ENCODE measurements around the gene STAM2. TPM values are rescaled to one million over a fixed set of nuclear protein-coding genes. Genes with fewer than 3 reads are reported as not detected.
"Not testable (repeated sequence)": the region's sequence is repeated elsewhere in the genome, so short reads cannot be mapped to it uniquely, and the experiment has no call there.

STAM2 gene
- total RNA-seq, 1 donor from 2014 or later, result 27.5 TPM

DNA sequence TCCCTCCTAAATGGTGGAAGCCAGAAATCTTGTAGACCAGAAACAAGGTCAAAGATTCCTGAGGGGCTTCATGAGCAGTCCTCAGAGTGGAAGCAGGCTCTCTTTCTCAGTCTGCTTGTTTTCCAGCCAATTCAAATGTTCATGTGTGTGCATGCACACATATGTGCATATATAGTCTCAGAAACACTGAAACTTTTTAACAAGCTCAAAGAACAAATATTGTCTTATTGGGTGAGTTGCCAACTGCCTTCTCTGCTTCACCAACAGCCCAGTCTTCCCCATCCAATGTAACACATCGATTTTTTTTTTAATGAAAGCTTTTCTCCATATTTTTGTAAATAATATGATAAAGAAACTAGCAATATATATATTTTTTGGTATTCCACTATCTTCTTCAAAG lies 80.4 kb downstream of the STAM2 start:
- no peaks in the 10 kb centered on the region for H3K36me3 ChIP-seq
- DNase-seq (ENCODE audit: extremely low spot score in 2 of 2), result no peak
- no peak overlapping the region for H3K4me3 ChIP-seq
- no peak for TF ChIP-seq POLR2A (IDR thresholded peaks at IDR 0.05)
- TF ChIP-seq, protein P1, sequence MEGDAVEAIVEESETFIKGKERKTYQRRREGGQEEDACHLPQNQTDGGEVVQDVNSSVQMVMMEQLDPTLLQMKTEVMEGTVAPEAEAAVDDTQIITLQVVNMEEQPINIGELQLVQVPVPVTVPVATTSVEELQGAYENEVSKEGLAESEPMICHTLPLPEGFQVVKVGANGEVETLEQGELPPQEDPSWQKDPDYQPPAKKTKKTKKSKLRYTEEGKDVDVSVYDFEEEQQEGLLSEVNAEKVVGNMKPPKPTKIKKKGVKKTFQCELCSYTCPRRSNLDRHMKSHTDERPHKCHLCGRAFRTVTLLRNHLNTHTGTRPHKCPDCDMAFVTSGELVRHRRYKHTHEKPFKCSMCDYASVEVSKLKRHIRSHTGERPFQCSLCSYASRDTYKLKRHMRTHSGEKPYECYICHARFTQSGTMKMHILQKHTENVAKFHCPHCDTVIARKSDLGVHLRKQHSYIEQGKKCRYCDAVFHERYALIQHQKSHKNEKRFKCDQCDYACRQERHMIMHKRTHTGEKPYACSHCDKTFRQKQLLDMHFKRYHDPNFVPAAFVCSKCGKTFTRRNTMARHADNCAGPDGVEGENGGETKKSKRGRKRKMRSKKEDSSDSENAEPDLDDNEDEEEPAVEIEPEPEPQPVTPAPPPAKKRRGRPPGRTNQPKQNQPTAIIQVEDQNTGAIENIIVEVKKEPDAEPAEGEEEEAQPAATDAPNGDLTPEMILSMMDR (IDR thresholded peaks at IDR 0.05), result no peak
- no peak for TF ChIP-seq POLR2AphosphoS5 (IDR thresholded peaks at IDR 0.05; ENCODE audit: insufficient read depth in 1 of 2, low read depth in 1 of 2)
- H3K27ac ChIP-seq, result no peak overlapping the region
- H3K4me1 ChIP-seq, result peaks cover 16% of the 10 kb centered on the region
- intact Hi-C loops (cut with DNase I), result no loop called here
- no peaks in the 10 kb centered on the region for H3K27me3 ChIP-seq
- no peaks in the 10 kb centered on the region for H3K9me3 ChIP-seq

DNA sequence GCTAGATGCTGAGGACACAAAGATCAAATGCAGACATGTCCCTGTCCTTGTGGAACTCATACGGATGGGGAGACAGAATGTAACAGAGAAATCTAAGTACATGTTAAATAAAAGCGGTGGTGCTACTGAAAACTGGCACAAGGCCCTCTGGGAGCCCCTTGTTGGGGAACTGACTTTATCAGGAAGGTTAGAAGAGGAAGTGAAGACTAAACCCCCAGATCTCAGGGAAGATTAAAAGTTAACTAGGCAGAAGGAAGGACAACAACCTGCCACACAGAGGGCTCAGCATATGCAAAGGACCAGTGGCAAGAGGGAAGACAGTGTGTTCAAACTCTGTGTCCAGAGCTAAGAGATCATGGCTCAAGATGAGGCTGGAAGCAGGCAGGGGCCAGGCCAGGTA lies 81.5 kb downstream of the STAM2 start:
- TF ChIP-seq POLR2AphosphoS5 (IDR thresholded peaks at IDR 0.05; ENCODE audit: insufficient read depth in 1 of 2, low read depth in 1 of 2), result no peak
- TF ChIP-seq, protein P1 (IDR thresholded peaks at IDR 0.05), result no peak
- no peak for TF ChIP-seq POLR2A (IDR thresholded peaks at IDR 0.05)
- intact Hi-C loops (cut with DNase I), result no loop called here

DNA sequence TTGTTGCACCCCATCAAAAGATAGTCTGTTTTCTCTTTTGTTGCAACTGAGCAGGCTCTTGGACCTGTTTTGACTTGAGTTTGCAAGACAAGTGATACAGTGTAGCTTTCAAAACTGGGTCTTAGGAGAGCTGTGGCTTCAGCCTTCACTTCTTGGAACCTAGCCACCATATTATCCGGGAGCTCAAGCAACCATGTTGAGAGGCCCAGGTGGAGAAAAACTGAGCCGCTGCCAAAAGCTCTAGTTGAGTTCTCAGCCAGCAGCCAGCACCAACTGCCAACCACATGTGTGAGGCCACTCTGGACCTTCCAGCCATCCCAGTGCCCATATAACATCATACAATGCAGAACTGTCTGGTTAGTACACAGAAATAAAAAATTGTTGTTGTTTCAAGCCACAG lies 82.1 kb downstream of the STAM2 start:
- Histone ChIP-seq H3K36me3 (no peaks in the 10 kb centered on the region), H3K4me3 (no peak overlapping the region), H3K9me3 (no peaks in the 10 kb centered on the region), H3K4me1 (peaks cover 3% of the 10 kb centered on the region), H3K27ac (no peak overlapping the region), H3K27me3 (no peaks in the 10 kb centered on the region)
- no peak for DNase-seq (ENCODE audit: extremely low spot score in 2 of 2)
- TF ChIP-seq, protein P1 (IDR thresholded peaks at IDR 0.05), result no peak
- no peak for TF ChIP-seq POLR2AphosphoS5 (IDR thresholded peaks at IDR 0.05; ENCODE audit: insufficient read depth in 1 of 2, low read depth in 1 of 2)
- no peak for TF ChIP-seq POLR2A (IDR thresholded peaks at IDR 0.05)
- intact Hi-C loops (cut with DNase I), result no loop called here

More for the DNA sequence above, 81.5 kb downstream of the STAM2 start:
- H3K36me3 ChIP-seq, result no peaks in the 10 kb centered on the region
- no peak overlapping the region for H3K4me3 ChIP-seq
- no peak for DNase-seq (ENCODE audit: extremely low spot score in 2 of 2)
- H3K9me3 ChIP-seq, result no peaks in the 10 kb centered on the region
- H3K27ac ChIP-seq, result no peak overlapping the region
- no peaks in the 10 kb centered on the region for H3K27me3 ChIP-seq
- H3K4me1 ChIP-seq, result peaks cover 9% of the 10 kb centered on the region

DNA sequence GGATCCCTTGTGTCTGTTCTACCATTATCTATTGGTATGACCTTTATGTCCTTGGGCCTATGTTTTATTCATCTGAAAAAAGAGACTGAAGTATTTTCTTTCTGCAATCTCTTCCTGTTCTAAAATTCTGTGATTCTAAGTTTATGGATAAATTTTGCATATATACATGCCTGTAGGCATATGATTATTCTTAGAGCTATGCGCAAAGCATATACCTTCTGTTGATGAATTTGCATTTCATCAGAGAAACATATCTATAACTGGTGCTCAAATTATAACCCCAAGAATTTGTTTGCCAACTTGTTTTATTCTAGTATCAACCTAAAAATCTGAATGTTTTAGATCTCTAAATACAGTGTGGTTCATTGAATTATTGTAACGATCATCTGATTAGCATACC lies 83.5 kb downstream of the STAM2 start:
- Histone ChIP-seq H3K36me3 (no peaks in the 10 kb centered on the region), H3K9me3 (no peaks in the 10 kb centered on the region), H3K27me3 (no peaks in the 10 kb centered on the region), H3K4me1 (no peaks in the 10 kb centered on the region), H3K27ac (no peak overlapping the region), H3K4me3 (no peak overlapping the region)
- DNase-seq (ENCODE audit: extremely low spot score in 2 of 2), result no peak
- no peak for TF ChIP-seq POLR2A (IDR thresholded peaks at IDR 0.05)
- no peak for TF ChIP-seq POLR2AphosphoS5 (IDR thresholded peaks at IDR 0.05; ENCODE audit: insufficient read depth in 1 of 2, low read depth in 1 of 2)
- TF ChIP-seq, protein P1 (IDR thresholded peaks at IDR 0.05), result no peak
- intact Hi-C loops (cut with DNase I), result no loop called here

DNA sequence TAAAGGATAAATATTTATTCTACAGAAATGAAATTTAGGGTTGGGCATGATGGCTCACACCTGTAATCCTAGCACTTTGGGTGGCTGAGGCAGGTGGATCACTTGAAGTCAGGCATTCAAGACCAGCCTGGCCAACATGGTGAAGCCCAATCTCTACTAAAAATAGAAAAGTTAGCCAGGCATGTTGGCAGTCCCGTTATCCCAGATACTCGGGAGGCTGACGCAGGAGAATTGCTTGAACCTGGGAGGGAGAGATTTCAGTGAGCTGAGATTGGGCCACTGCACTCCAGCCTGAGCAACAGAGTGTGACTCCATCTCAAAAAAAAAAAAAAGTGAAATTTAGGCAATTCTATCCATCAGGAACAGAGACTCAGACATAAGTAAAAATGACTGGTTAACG lies 84.8 kb downstream of the STAM2 start:
- H3K4me3 ChIP-seq; H3K27ac ChIP-seq; H3K36me3 ChIP-seq; H3K4me1 ChIP-seq; H3K27me3 ChIP-seq; DNase-seq (ENCODE audit: extremely low spot score in 2 of 2); intact Hi-C loops (cut with DNase I); H3K9me3 ChIP-seq: not testable (repeated sequence)

DNA sequence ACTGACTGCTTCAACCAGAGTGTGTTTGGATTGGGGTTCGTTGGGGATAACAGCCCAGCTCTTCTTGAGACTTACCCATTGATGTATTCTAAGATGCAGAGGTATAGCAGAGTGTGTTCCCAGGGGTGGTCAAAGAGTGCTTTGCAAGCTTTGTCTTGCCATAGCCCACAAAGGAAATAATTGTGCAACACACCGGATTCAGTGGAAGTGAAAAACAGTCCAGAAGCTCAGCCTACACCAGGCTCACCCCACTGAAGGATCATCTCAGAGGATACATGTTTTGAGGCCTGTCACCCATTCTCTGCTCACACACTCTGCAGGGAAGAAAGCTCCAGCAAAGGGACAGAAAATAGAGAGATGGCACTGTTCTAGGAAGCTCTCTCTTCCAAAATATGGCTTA lies 86.3 kb downstream of the STAM2 start:
- no peaks in the 10 kb centered on the region for H3K9me3 ChIP-seq
- H3K27ac ChIP-seq, result no peak overlapping the region
- intact Hi-C loops (cut with DNase I), result no loop called here
- no peak overlapping the region for H3K4me3 ChIP-seq
- DNase-seq (ENCODE audit: extremely low spot score in 2 of 2), result no peak
- no peaks in the 10 kb centered on the region for H3K27me3 ChIP-seq
- TF ChIP-seq, protein P1 (IDR thresholded peaks at IDR 0.05), result no peak
- TF ChIP-seq POLR2A (IDR thresholded peaks at IDR 0.05) (no peak), POLR2AphosphoS5 (IDR thresholded peaks at IDR 0.05; ENCODE audit: insufficient read depth in 1 of 2, low read depth in 1 of 2) (no peak)
- no peaks in the 10 kb centered on the region for H3K36me3 ChIP-seq
- H3K4me1 ChIP-seq, result no peaks in the 10 kb centered on the region

Measured in vagina (tissue), 2 donors.